Right kidney (tissue), 1 donor: ENCODE data around the gene ARHGAP32.
"Not testable (repeated sequence)": the region's sequence is repeated elsewhere in the genome, so short reads cannot be mapped to it uniquely, and the experiment has no call there.

Experiments used
- DNase-seq: peaks from one replicate; pipeline ENCODE4 v3.0.0-alpha.2; 2016

Gene ARHGAP32

DNA sequence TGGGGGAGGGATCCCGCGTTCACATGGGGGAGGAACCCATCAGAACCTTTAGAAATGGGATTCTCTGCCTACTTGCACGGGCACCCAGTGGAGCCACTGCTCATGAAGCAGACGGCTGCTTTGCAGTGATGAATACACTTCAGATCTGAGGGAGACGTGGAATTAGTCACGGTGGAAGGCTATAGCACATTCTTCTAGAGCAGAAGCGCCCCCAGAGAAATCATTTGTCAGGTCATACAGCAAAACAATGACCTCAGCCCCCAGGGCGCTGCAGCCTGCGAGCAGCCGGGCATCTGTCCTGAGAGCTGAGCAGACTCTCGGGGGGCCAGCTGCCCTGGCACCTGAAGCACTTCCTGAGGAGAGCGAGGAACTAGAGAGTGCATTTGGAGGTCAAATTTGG lies 262.1 kb downstream of the ARHGAP32 start:
- DNase-seq = peak; percentile 32

DNA sequence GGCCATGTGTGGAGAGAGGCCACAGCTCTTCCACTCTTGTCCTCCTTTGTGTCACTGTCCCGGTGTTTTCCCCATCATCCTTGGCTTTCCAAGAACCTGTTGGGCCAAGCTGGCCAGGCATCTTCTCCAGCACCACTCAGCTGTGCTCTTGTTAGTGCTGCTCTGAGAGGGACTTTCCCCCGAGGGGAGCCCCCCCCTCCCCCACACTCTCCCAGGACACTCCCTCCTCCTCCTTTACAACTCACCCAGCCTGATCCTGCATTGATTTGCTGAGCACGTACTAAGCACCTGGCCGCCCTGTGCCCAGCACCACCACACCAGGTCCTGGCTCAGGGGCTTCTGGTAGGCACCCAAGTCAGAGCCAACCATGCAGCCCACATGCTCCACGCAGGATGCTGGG lies 262.7 kb downstream of the ARHGAP32 start:
- DNase-seq = no peak

DNA sequence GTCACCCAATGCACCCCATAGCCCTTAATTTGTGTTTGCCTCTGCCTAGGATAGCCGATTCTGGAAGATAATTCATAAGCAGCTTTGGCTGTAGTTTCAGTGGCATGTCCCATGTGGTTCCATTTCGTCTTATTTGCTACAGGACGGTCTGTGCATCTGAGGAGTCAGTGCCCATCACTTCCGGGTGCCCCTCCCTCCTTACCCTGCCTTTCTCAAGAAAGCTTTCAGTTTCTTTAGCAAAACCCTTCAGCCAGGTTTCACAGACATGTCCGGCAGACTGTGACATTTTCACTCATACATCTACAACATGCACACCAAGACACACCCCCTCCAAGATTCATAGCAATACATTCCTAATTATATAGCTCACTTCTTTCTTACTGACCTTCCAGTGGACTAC lies 263.7 kb downstream of the ARHGAP32 start:
- no peak for DNase-seq

DNA sequence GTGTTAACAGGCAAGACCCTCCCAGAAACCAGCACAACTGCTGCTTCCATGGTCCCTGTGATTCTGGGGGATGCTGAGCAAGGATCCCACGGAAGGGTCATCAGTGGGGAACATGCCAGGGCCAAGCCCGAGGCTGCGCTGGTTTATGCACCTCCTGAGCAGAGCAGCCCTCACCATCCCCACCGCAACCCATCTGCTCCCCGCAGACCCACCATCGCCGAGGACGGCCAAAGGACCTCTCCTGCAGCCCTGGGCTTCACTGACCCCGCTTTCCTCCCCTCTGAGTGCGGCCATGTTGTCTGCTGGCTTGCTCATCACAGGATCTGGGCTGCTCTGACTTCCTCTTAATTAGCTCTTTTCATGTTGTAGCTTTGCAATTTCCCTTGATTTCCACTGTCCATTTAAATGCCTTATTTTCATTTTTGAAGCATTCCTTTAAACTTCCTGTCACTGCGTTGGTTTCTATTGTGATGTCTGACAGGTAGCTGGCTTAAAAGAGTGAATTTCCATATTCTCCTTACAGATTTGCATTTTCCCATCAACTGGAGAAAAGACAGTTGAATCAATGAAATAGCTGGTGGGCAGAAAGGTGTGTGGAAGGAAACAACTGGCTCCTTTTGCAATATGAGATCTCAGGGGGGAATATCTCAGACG lies 264.3 kb downstream of the ARHGAP32 start:
- DNase-seq = no peak

GRCh38 chr11:128927108-128927461 lies 265.0 kb downstream of the ARHGAP32 start:
- DNase-seq = no peak

GRCh38 chr11:128926437-128927107 lies 265.6 kb downstream of the ARHGAP32 start:
- no peak for DNase-seq

- no peak for DNase-seq
Measured at GRCh38 chr11:128926000-128926399, 266.1 kb downstream of the ARHGAP32 start.

GRCh38 chr11:128925250-128925600 lies 266.9 kb downstream of the ARHGAP32 start:
- DNase-seq = peak; percentile 35

- no peak for DNase-seq
Measured at GRCh38 chr11:128924510-128925249, 267.4 kb downstream of the ARHGAP32 start.

GRCh38 chr11:128924104-128924503 lies 268.0 kb downstream of the ARHGAP32 start:
- DNase-seq = peak; percentile 48

DNA sequence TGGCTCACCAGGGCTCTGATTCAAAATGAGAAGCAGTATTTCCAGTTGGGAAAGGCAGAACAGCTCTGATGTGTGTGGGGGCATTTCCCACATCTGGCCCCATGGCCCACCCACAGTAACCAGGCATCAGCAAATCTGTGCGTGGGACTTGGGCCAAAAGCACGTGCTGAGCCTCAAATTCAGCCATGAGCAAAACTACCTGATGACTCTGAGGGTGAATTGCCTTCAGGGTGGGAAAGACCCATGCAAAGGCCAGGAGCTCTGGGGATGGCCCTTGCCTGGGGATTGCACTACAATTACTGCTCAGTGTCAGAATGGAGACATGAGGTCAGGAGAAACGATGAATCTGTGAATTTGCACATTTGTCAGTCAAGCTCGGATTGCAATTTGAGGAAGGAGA lies 270.3 kb downstream of the ARHGAP32 start:
- no peak for DNase-seq

GRCh38 chr11:128920666-128921065 lies 271.5 kb downstream of the ARHGAP32 start:
- no peak for DNase-seq

- not testable (repeated sequence) for DNase-seq
Measured at GRCh38 chr11:128919635-128920034, 272.5 kb downstream of the ARHGAP32 start.

DNA sequence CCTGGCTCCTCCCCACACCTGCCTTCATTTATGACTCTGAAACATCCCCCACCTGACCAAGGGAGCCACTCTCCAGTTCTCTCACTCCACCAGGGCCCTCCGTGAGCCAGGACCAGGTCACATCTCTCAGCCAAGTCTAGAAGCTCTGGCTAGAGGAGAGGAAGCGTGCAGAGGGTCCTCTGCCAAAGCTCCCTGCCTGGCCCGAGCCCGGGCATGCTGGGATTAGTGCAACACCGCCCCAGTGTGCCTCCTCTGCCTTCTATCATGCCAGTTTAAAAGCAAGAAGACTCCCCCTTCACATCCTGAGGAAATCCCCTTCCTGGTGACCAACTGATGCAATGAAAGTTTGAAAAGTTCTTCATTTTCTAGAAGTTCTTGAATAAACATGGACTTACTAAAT lies 272.9 kb downstream of the ARHGAP32 start:
- no peak for DNase-seq

- DNase-seq = no peak
Measured at GRCh38 chr11:128917144-128917724, 274.9 kb downstream of the ARHGAP32 start.

GRCh38 chr11:128916681-128917080 lies 275.4 kb downstream of the ARHGAP32 start:
- DNase-seq = no peak

DNA sequence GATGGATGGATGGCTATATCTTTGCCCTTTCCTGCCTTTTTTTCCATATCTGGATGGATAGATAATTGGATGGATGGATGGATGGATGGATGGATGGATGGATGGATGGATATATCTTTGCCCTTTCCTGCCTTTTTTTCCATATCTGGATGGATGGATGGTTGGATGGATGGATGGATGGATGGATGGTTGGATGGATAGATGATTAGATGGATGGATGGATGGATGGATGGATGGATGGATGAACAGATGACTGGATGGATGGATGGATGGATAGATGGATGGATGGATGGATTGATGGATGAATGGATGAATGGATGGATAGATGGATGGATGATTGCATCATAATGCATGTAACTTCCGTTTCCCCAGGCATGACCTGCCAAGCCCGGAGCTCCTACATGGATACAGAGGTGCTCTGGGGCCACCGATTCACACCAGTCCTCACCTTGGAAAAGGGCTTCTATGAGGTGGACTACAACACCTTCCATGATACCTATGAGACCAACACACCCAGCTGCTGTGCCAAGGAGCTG lies 276.0 kb downstream of the ARHGAP32 start:
- no peak for DNase-seq

DNA sequence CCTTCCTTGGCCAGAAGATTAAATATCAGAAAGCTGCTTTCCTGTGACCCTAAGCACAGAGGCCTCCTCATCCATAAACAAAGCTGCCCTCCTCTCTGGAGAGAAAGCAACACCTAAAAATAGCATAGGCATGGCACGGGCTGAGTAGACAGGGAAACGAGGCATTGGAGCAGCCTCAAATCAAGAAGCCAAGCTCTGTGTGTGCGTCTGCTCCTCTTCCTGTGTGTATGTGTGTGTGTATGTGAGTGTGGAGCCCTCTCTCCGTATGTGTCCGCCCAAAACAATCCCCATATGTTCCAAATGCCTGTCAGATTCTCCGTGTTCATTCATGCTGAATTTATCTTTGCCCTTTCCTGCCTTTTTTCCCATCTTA lies 277.0 kb downstream of the ARHGAP32 start:
- no peak for DNase-seq
